ENCODE results near the gene CAMK2D. TPM values are rescaled to one million over a fixed set of nuclear protein-coding genes. Genes with fewer than 3 reads are reported as not detected.
"Not testable (repeated sequence)": the region's sequence is repeated elsewhere in the genome, so short reads cannot be mapped to it uniquely, and the experiment has no call there.

The CAMK2D gene
- total and polyA plus RNA-seq, 2 experiments from 2014 or later, result 4.9 to 14.6 TPM

- ATAC-seq; H2AFZ ChIP-seq; H3K4me3 Mint-ChIP-seq; H3K4me3 ChIP-seq; H3K36me3 ChIP-seq (ENCODE audit: insufficient read depth); H3K27ac ChIP-seq (ENCODE audit: low read depth); H3K27me3 ChIP-seq (ENCODE audit: insufficient read depth); H3F3A ChIP-seq (replicated peaks; ENCODE audit: low read depth); H3K79me2 ChIP-seq (replicated peaks; ENCODE audit: insufficient read depth); H3K27me3 Mint-ChIP-seq (ENCODE audit: insufficient read depth, low read depth, poor library complexity); H3K4me2 ChIP-seq; H4K20me1 ChIP-seq (replicated peaks; ENCODE audit: insufficient read depth); H3K9me2 ChIP-seq (ENCODE audit: insufficient read depth); DNase-seq (ENCODE audit: low spot score); H3K4me1 Mint-ChIP-seq; H3K27ac Mint-ChIP-seq; H3K4me1 ChIP-seq (ENCODE audit: insufficient read depth): not testable (repeated sequence)
- Mint-ChIP-seq H3K9me3 (peaks cover 24% of the 10 kb centered on the region), H3K36me3 (ENCODE audit: low read depth) (peaks cover 18% of the 10 kb centered on the region)
These were observed 34.8 kb upstream of the CAMK2D start for GRCh38 chr4:113796381-113796780.

- Mint-ChIP-seq H3K4me1 (no peaks in the 10 kb centered on the region), H3K4me3 (no peak overlapping the region), H3K27ac (no peak overlapping the region), H3K27me3 (ENCODE audit: insufficient read depth, low read depth, poor library complexity) (peaks cover 2% of the 10 kb centered on the region), H3K9me3 (peaks cover 11% of the 10 kb centered on the region), H3K36me3 (ENCODE audit: low read depth) (peaks cover 10% of the 10 kb centered on the region)
- DNase-seq (ENCODE audit: low spot score), result no peak
- ATAC-seq, result no peak
- Histone ChIP-seq H4K20me1 (replicated peaks; ENCODE audit: insufficient read depth) (no peaks in the 10 kb centered on the region), H3K4me3 (no peak overlapping the region), H3K4me2 (no peak overlapping the region), H3F3A (replicated peaks; ENCODE audit: low read depth) (no peaks in the 10 kb centered on the region), H3K4me1 (ENCODE audit: insufficient read depth) (no peaks in the 10 kb centered on the region), H3K79me2 (replicated peaks; ENCODE audit: insufficient read depth) (no peaks in the 10 kb centered on the region), H3K27me3 (ENCODE audit: insufficient read depth) (no peaks in the 10 kb centered on the region), H2AFZ (peak overlapping the region; percentile 38; the same call in 1 of the 2 replicates), H3K9me2 (ENCODE audit: insufficient read depth) (no peaks in the 10 kb centered on the region), H3K27ac (ENCODE audit: low read depth) (no peak overlapping the region), H3K36me3 (ENCODE audit: insufficient read depth) (no peaks in the 10 kb centered on the region)
- no peak for TF ChIP-seq EZH2 (IDR thresholded peaks at IDR 0.05; ENCODE audit: low read depth, unreplicated experiment)
- TF ChIP-seq ZNF331 (CRISPR knock-in tag; IDR thresholded peaks at IDR 0.05; ENCODE audit: low read depth), result no peak
- TF ChIP-seq JUNB (IDR thresholded peaks at IDR 0.05; ENCODE audit: unreplicated experiment), result no peak
- no peak for TF ChIP-seq REST (IDR thresholded peaks at IDR 0.05; ENCODE audit: unreplicated experiment)
- TF ChIP-seq CREB1 (CRISPR knock-in tag; IDR thresholded peaks at IDR 0.05; ENCODE audit: low read depth), result no peak
- no peak for TF ChIP-seq NANOG (IDR thresholded peaks at IDR 0.05; ENCODE audit: borderline replicate concordance)
- no peak for TF ChIP-seq STAT1 (IDR thresholded peaks at IDR 0.05; ENCODE audit: unreplicated experiment)
- no peak for TF ChIP-seq EZH2phosphoT487 (IDR thresholded peaks at IDR 0.05; ENCODE audit: unreplicated experiment)
- TF ChIP-seq CTCF (conservative IDR thresholded peaks at IDR 0.05; ENCODE audit: low read depth in 2 of 2), result no peak
- no peak for TF ChIP-seq ZNF462 (CRISPR knock-in tag; IDR thresholded peaks at IDR 0.05)
These were observed 28.9 kb upstream of the CAMK2D start for GRCh38 chr4:113790478-113790877.
